C4-2B (cell line): ENCODE results near the gene KCNAB2.
A peak's percentile ranks its signal among the peaks of the same experiment; 100 is the strongest.

Source experiments
- H3K27ac ChIP-seq: fragments of 450-650 bp; 2 replicates; pipeline ENCODE4 v1.5.1; 2017
- ZFX ChIP-seq: fragments of 450-650 bp; IDR thresholded peaks from 2 replicates; pipeline ENCODE4 v1.6.1; 2017
- TF ChIP-seq, protein P1 (sequence below): fragments of 450-650 bp; conservative IDR thresholded peaks from 2 replicates; pipeline ENCODE4 v1.5.1; 2017; ENCODE audit warnings: mild to moderate bottlenecking

KCNAB2 gene

DNA sequence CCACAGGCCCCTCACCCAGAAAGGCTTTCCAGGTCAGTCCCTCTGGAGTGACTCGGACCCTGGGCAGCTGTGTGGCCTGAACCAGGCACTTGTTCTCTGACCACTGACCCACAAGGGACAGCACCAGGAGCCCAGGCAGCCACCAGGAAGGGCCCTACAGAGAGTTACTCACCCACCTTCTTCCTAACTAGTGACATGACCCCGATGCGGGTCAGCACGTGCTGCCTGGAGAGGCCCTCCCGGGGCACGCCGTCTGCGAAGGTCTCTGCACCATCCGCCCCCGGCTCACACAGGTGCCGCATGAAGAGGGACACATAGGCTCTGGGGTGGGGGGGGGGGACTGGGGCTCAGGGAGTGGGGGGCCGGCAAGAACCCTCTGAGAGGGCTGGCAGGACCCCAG, 78.7 kb downstream of the KCNAB2 start:
- no peak for TF ChIP-seq ZFX
- TF ChIP-seq, protein P1, sequence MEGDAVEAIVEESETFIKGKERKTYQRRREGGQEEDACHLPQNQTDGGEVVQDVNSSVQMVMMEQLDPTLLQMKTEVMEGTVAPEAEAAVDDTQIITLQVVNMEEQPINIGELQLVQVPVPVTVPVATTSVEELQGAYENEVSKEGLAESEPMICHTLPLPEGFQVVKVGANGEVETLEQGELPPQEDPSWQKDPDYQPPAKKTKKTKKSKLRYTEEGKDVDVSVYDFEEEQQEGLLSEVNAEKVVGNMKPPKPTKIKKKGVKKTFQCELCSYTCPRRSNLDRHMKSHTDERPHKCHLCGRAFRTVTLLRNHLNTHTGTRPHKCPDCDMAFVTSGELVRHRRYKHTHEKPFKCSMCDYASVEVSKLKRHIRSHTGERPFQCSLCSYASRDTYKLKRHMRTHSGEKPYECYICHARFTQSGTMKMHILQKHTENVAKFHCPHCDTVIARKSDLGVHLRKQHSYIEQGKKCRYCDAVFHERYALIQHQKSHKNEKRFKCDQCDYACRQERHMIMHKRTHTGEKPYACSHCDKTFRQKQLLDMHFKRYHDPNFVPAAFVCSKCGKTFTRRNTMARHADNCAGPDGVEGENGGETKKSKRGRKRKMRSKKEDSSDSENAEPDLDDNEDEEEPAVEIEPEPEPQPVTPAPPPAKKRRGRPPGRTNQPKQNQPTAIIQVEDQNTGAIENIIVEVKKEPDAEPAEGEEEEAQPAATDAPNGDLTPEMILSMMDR, result no peak

DNA sequence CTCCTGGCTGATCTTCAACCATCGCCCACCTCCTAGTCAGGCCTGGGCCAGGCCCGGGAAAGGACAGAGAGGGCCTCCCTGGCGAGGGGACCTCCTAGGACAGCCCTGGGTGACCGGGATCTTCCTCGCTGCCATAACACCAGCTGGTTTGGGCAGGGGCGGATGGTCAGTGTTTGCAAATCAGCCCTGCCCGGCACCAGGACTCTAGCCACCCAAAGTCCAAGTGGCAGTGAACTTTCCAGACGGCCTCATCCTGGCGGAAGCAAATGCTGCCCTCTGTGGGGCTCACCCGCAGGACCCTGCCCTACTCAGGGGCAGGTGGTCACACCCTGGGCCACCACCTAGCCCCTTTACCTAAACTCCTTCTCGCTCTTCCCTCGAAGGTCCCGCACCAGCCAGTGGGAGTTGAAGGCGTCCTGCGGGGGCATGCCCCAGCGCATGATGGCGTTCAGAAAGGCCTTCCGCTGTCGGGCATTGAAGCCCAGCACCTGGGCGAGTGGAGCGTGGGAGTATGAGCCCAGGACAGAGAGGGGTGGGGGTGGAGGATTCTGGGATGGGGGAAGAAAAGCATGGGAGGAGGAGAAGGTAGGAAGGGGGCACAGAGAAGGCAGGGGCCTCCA, 79.2 kb downstream of the KCNAB2 start:
- no peak overlapping the region for H3K27ac ChIP-seq
- TF ChIP-seq ZFX, result no peak
- TF ChIP-seq, protein P1, result no peak

More for the DNA sequence above, 78.7 kb downstream of the KCNAB2 start:
- no peak overlapping the region for H3K27ac ChIP-seq

DNA sequence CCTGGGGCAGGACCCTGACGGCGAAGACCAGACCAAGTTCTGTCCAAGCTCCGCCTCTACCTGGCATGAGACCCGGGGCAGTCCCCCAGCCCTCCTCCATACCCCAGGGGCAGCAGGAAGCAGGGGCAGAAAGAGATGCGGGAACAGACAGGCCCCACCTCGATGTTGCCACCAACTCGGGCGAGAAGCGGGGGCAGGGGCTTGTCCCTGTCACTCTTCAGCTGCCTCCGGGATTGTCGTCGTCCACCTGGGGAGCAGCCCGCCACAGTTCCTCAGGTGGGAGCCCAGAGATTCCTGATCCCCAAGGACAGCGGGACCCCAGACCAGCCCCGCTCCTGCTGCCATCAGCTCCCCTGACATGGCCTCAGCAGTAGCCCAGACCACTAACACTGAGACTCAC, 79.7 kb downstream of the KCNAB2 start:
- no peak for TF ChIP-seq ZFX
- TF ChIP-seq, protein P1, result no peak
- H3K27ac ChIP-seq, result no peak overlapping the region

DNA sequence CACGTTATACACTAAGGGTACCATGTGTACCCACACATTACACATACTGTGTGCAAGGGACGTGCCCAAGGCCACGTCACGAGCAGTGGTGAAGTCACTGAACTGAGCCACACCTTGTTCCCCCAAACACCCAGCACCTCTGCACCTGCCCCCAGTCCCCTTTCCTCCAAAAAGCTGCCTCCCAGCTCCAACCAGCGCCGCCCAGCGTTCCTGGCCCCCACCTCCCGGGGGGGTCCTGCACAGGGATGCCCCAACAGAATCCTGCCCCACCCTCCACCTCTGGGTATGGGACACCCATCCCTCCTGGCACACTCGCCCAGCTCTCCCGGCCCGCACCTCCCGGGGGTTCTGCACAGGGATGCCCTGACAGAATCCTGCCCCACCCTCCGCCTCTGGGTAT, 80.3 kb downstream of the KCNAB2 start:
- TF ChIP-seq, protein P1, result no peak
- no peak for TF ChIP-seq ZFX
- no peak overlapping the region for H3K27ac ChIP-seq

DNA sequence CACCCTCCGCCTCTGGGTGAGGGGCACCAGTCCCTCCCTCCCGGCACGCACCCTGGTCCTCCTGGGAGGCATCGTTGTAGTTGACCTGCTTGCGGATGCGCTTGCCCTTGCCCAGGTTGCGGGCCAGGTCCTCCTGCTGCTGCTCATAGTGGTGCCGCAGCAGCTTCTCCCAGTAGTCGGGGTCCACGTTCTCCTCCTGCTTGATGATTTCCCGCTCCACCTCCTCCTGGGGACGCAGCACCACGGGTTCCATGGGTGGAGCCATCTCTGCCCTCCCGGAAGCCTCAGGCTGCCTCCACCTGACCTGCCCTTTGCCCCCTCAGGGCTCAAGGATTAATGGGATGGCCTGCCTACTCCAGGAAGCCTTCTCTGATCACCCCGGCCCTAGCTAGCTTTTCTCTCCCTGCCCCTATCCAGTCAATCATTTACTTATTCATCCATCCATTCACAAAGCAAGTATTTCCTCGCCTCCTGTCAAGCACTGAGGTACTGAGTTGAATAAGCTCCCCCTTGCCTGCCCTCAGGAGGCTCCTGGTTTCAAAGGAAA, 80.9 kb downstream of the KCNAB2 start:
- TF ChIP-seq ZFX, result no peak
- TF ChIP-seq, protein P1, result no peak
- H3K27ac ChIP-seq, result no peak overlapping the region; the same call in 1 of the 2 replicates

DNA sequence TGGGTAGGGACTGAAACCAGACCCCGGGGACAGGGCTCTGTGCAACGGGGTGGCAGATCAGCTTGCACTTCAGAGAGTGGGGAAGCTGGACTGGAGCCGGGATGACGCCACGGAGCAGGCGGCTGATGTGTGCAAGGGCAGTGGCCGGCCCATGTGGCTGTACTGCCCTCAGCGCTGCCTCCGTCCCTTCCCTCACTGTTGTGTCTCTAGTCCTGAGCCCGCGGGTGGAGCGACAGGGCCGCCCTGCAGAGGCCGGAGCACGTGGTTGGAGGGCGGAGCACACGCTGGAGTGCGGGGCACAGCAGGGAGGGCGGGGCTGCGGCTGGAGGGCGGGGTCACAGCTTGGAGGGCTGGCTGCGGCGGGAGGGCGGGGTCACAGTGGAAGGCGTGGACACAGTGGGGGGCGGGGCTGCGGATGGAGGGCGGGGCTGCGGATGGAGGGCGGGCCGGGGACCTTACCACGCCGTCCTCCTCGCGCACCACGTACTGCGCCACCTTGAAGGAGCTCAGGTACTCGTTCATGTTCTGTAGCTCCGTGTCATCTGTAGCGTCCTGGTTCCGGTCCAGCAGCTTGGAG, 82.0 kb downstream of the KCNAB2 start:
- H3K27ac ChIP-seq, result peak overlapping the region; percentile 51
- TF ChIP-seq ZFX, result no peak
- TF ChIP-seq, protein P1, result no peak

DNA sequence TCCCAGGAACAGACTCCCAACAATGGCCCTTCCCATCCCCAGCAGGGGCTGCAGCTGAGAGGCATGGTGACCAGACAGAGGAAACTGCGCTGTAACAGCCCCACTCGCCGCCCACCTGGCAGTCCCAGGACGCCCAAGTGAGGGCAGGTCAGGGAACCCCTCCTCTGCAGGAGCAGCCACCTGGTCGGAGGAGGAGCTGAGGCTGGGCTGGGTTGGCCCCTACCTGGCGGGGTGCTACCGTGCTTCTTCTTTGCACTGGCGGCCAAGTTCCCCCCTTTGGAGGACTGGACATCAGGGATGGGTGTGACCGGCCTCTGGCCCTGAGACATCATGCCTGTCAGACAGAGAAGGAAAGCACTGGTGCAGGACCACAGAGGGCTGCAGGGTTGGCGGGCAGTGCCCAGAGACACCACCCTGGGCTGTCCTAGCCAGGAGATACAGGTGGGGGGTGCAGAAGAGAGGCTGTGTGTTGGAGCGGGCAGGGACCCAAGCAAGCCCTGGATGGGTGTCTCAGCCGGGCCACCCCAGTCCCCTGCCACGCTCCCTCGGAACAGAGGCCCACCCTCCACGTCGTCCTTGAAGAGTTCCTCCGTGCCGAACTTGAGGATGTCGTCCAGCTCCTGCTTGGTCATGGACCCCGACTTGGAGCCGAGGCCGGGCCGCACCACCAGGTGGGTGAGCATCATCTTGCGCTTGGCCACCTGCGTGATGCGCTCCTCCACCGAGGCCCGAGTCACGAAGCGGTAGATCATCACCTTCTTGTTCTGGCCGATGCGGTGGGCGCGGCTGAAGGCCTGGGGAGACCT, 82.8 kb downstream of the KCNAB2 start:
- H3K27ac ChIP-seq, result peak overlapping the region; percentile 51
- TF ChIP-seq, protein P1, result no peak
- TF ChIP-seq ZFX, result no peak
